Mesothelial cell of epicardium (in vitro differentiated cells): ENCODE data around the gene QTRT2. TPM values are rescaled to one million over a fixed set of nuclear protein-coding genes. Genes with fewer than 3 reads are reported as not detected.
A peak's percentile ranks its signal among the peaks of the same experiment; 100 is the strongest.

ENCODE experiments used
- DNase-seq, 2 experiments: peaks; one replicate each; pipeline ENCODE4 v3.0.0; 2021; ENCODE audit warnings: low spot score in 2 of 2; ENCODE audit not compliant: unreplicated experiment in 2 of 2
- H3K27ac Mint-ChIP-seq: 2 replicates; pipeline ENCODE4 v1.8.0; 2021; ENCODE audit warnings: mixed read lengths
- H3K27me3 Mint-ChIP-seq: 2 replicates; pipeline ENCODE4 v1.8.0; 2021; ENCODE audit warnings: low read depth, mixed read lengths
- H3K36me3 Mint-ChIP-seq: 2 replicates; pipeline ENCODE4 v1.8.0; 2021; ENCODE audit warnings: mixed read lengths
- H3K4me1 Mint-ChIP-seq: 2 replicates; pipeline ENCODE4 v1.8.0; 2021; ENCODE audit warnings: mixed read lengths
- H3K4me3 Mint-ChIP-seq: 2 replicates; pipeline ENCODE4 v1.8.0; 2021; ENCODE audit warnings: mild to moderate bottlenecking, moderate library complexity, mixed read lengths
- H3K9me3 Mint-ChIP-seq: 2 replicates; pipeline ENCODE4 v1.8.0; 2021; ENCODE audit warnings: mixed read lengths
- total RNA-seq: library from RNA; stranded (reverse); gene quantifications from 3 replicates; pipeline ENCODE4 v1.2.1, GENCODE V29; 2021
- TF ChIP-seq, protein P1 (sequence below): fragments of 200-600 bp; sonication (generic); IDR thresholded peaks from one replicate; pipeline ENCODE4 v1.5.0; 2021; ENCODE audit warnings: antibody characterized with exemption; ENCODE audit not compliant: unreplicated experiment

Gene QTRT2
- total RNA-seq, 1 donor from 2014 or later: 35.2 TPM

DNA sequence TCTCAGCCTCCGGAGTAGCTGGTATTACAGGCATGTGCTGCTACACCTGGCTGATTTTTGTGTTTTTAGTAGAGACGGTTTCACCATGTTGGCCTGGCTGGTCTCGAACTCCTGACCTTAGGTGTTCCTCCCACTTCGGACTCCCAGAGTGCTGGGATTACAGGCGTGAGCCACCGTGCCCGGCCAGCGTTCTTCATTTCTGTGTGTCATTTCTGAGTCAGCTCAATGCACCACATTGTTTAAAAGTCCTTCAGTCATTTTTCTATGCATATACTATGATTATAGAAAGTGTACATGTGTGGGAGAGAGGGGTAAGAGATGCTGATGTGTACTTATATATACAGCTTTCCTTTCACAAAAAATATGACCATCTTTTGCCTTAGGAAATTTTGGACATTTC lies 2.1 kb downstream of the QTRT2 start:
- Mint-ChIP-seq H3K9me3 (no peaks in the 10 kb centered on the region), H3K36me3 (no peaks in the 10 kb centered on the region), H3K4me1 (peaks cover 28% of the 10 kb centered on the region), H3K27ac (no peak overlapping the region), H3K4me3 (peak overlapping the region; percentile 40), H3K27me3 (no peaks in the 10 kb centered on the region)
- DNase-seq: no peak
- TF ChIP-seq, protein P1, sequence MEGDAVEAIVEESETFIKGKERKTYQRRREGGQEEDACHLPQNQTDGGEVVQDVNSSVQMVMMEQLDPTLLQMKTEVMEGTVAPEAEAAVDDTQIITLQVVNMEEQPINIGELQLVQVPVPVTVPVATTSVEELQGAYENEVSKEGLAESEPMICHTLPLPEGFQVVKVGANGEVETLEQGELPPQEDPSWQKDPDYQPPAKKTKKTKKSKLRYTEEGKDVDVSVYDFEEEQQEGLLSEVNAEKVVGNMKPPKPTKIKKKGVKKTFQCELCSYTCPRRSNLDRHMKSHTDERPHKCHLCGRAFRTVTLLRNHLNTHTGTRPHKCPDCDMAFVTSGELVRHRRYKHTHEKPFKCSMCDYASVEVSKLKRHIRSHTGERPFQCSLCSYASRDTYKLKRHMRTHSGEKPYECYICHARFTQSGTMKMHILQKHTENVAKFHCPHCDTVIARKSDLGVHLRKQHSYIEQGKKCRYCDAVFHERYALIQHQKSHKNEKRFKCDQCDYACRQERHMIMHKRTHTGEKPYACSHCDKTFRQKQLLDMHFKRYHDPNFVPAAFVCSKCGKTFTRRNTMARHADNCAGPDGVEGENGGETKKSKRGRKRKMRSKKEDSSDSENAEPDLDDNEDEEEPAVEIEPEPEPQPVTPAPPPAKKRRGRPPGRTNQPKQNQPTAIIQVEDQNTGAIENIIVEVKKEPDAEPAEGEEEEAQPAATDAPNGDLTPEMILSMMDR: no peak

DNA sequence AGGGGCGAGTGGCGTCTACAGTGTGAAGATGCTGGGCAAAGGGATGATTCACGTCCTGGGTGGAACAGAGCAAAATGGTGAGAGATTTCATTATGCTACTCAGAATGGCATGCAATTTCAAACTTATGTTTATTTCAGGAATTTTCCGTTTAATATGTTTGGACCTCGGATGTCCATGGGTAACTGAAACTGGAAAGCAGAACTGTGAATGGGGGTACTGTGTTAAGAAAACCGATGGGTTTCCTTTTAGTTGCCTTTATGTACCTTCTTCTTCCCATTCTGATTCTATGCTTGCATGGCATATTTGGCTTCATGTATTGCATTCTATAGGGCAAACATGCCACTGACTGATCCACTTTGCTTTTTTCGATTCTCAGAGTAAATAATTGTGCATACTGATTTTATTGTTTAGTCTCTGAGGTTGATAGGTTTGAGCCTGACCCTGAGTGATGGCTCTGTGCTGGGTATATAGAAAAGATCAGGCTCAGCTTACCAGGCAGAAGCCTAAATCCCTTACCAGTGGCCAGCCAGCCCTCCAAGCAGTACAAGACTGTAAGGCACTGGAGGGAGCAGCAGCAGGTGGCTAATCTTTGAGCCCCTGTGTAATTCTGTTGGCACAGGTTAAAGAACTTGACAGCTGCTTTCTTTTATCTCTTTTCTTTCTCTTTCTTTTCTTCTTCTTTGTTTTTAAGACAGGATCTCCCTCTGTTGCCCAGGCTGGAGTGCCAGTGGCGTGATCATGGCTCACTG lies 4.5 kb downstream of the QTRT2 start:
- H3K4me3 Mint-ChIP-seq: no peak overlapping the region
- H3K27ac Mint-ChIP-seq: no peak overlapping the region
- H3K36me3 Mint-ChIP-seq: peaks cover 2% of the 10 kb centered on the region
- TF ChIP-seq, protein P1: no peak
- H3K9me3 Mint-ChIP-seq: no peaks in the 10 kb centered on the region
- peaks cover 21% of the 10 kb centered on the region for H3K4me1 Mint-ChIP-seq
- no peaks in the 10 kb centered on the region for H3K27me3 Mint-ChIP-seq
- DNase-seq: no peak

- peaks cover 2% of the 10 kb centered on the region for H3K4me1 Mint-ChIP-seq
- peaks cover 3% of the 10 kb centered on the region for H3K9me3 Mint-ChIP-seq
- H3K27me3 Mint-ChIP-seq: no peaks in the 10 kb centered on the region
- TF ChIP-seq, protein P1: no peak
- peaks cover 33% of the 10 kb centered on the region for H3K36me3 Mint-ChIP-seq
- H3K4me3 Mint-ChIP-seq: no peak overlapping the region
- DNase-seq: no peak
- no peak overlapping the region for H3K27ac Mint-ChIP-seq
Measured at GRCh38 chr3:114067804-114068203, 11.3 kb downstream of the QTRT2 start.

DNA sequence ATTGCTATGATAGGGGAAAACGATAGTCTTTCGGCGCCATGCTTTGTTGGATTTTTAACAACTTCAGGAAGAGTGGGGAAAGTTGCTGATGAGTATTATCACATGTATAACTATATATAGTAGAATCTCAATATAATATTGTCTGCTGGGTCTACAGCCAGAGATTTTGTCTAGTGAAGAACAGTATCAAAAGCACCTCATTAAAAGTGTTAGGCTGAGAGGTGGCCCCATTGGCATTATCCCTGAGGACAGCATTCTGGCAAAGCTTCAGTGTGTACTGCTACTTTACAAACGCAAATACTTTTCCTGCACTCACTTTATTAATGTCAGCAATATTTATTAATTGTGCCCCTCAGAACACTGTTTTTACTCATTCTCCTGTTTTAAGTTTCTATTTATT lies 11.8 kb downstream of the QTRT2 start:
- Mint-ChIP-seq H3K36me3 (peaks cover 35% of the 10 kb centered on the region), H3K27ac (no peak overlapping the region), H3K4me3 (no peak overlapping the region), H3K4me1 (peaks cover 2% of the 10 kb centered on the region), H3K27me3 (no peaks in the 10 kb centered on the region), H3K9me3 (peaks cover 3% of the 10 kb centered on the region)
- no peak for DNase-seq
- TF ChIP-seq, protein P1: no peak

DNA sequence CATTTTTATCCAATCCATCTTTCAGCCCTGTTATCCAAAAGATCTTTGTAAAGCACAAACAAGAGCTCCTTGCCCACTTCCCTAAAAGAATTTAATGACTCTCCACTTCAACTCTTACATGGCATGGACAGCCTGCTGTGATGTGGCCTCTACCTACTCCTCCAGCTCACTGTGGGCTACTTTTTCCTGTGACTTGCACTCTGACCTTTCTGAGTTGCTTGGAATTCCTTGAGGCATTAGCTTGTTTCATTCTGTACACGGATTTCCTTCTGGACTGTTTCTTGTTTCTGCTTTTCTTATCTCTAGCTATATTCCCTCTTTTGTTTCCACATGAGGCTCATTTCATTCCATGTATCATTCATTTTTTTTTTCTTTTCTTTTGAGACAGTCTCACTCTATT lies 15.2 kb downstream of the QTRT2 start:
- H3K4me1 Mint-ChIP-seq: peaks cover 2% of the 10 kb centered on the region
- TF ChIP-seq, protein P1: no peak
- H3K9me3 Mint-ChIP-seq: peaks cover 3% of the 10 kb centered on the region
- H3K36me3 Mint-ChIP-seq: peaks cover 45% of the 10 kb centered on the region
- H3K27me3 Mint-ChIP-seq: no peaks in the 10 kb centered on the region
- no peak overlapping the region for H3K27ac Mint-ChIP-seq
- H3K4me3 Mint-ChIP-seq: no peak overlapping the region
- DNase-seq: no peak
